ENCODE results near the gene TCFL5.

TCFL5 gene

GRCh38 chr20:62799036-62799435, 62.6 kb downstream of the TCFL5 start:
- no peak for DNase-seq (ENCODE audit: low read depth, low spot score)

- DNase-seq (ENCODE audit: low read depth, low spot score), result no peak
Observed at GRCh38 chr20:62797671-62798532, 63.7 kb downstream of the TCFL5 start.

- DNase-seq (ENCODE audit: low read depth, low spot score), result no peak
Observed at GRCh38 chr20:62796699-62797491, 64.7 kb downstream of the TCFL5 start.

GRCh38 chr20:62795023-62795761, 66.4 kb downstream of the TCFL5 start:
- DNase-seq (ENCODE audit: low read depth, low spot score), result no peak

DNA sequence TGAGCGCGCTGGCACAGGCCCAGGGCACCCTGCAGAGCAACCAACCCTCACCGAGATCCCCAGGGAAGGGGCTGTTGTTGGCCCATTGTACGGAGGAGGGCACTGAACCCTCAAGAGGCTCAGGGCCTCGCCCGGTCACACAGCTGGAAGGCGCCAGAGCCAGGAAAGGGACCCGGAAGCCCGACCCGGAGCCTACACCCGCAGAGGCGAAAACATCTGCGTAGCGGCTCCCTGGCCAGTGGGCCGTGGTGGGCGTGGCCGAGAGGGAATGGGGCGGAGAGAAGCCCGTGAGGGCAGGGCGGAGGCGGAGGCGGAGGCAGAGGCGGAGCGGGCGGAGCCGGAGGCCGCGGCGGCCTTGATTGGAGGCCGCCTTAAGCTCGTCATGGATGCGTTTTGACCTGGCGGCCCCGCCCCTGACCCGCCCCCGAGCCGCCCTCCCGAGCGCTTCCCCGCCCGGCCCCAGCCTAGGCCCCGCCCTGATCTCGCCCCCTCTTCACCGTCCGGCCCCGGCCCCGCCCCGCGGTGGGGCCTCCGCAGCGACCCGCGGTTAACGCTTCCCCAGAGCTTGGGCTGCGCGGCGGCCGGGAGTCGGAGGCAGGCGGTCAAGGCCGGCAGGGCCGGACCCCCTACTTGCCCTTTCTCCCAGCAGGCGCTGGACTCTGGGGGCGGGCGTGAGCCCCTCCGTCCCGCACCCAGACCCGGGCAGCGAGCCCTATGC, 67.5 kb downstream of the TCFL5 start:
- DNase-seq (ENCODE audit: low read depth, low spot score), result no peak

- no peak for DNase-seq (ENCODE audit: low read depth, low spot score)
Observed at GRCh38 chr20:62793757-62794006, 67.9 kb downstream of the TCFL5 start.

DNA sequence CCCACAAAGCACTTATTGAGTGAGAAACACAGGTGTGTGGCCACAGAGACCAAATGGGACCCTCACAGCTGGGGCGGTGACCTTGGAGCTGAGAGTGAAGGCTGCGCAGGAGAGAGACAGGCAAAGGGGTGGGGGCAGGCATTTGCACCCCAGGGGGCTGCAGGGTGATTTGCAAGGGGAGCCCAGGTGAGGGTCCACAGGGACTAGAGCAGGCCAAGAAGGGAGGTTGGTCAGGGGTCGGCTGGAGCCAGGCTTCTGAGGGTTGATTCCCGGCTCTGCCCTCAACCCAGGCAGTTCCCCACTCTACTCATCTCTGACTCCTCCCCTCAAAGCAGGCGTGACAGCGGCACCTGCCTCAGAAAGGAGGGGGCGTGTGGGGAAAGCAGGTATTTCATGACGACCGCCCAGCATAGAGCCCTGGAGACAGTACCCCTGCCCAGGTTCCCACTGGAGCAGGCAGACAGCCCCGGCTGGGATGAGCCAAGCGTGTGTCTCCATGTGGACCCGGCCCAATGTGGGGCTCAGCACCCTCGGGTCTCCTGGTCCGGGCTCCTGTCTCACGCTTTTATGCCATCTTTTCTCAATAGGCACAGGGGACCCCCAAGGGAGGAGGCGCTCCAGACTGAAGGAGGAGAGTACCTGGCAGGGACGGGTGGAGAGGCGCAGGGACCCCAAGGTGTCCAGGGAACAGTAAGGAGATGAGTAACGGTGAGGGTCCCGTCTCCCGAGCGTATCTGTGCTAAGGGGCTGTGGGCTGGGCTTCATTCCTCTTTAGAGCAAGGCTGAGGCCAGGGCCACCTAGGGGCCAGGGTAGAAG, 68.5 kb downstream of the TCFL5 start:
- no peak for DNase-seq (ENCODE audit: low read depth, low spot score)

DNA sequence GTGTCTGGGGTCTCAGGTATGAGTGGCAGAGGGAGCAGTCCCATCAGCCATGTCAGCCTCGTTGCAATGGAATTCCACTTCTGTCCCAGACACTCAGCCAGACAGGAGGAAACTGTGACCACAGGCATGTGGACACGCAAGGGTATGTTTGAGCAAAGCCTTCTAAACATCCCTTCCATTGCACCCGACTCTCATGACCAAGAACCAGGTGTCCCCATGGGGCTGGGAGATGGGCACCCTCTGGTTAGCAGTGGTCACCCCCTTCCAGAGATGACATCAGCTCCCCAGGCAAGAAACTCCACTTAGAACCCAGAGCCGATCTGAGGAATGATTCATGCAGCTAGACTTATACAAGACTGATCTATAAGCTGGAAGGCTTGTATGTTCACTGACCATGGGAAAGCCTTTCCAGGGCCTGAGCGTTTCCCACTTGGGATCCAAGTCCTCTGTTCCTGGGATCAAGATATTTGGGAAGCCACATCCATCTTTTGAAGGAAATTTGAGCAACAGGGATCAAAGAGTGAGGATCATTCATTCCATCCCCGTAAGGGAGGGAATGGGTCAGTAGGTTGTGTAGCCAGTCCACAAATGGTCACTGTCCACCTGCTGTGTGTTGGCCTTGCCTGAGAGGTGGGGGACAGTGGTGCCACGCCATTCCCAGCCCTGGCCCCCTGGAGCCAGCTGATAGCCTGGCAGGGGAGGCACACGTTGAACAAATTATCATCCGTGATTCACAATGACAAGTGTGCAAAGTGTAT, 69.3 kb downstream of the TCFL5 start:
- no peak for DNase-seq (ENCODE audit: low read depth, low spot score)

DNA sequence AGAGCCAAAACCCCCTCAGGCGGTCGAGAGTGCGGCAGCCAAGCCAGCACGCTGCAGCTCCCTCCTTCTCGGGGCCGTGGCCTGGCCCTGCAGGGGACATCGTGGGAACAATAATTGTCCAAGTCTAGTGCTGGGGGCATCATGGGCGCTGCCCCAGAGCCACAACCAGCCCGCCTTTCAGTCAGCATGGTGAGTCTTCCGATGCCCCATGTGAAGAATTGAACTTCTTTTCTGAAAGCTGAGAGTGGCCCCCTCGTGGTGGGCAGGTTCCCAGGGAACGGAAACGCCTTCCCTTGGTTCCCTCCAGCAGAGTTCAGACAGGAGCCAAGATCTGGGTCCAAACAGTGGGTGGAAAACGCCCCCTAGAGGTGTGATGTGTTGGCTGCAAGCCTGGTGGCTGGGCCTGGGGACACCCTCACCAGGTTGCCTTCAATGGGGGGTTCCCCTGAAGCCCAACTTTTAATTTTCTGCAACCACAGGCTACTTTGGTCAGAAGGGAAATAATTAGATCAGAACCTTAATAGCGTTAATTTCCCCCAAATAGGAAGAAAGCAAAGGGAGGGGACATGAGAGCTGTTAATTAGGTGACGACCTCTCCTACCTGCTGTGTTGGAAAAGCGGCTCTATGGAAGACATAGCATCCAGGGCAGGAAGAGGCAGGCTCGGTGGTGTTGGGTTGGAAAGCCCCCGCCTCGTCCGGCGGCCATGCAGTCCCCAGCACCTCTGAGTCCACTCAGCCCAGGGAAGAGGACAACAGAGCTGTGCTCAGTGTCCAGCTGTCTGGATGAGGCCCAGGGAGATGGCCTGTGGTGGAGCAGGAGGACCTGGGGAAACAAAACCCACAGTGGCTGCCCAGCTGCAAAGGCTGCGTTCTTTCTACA, 70.1 kb downstream of the TCFL5 start:
- no peak for DNase-seq (ENCODE audit: low read depth, low spot score)

Data from iPS DF 19.7 (cell line).